IMR-90 (cell line): ENCODE data around the gene ISG20L2. TPM values are rescaled to one million over a fixed set of nuclear protein-coding genes. Genes with fewer than 3 reads are reported as not detected.
A peak's percentile ranks its signal among the peaks of the same experiment; 100 is the strongest.

Source experiments
- ATAC-seq: fragments of 200-7000 bp; cut with Tn5 transposase; 2 replicates; pipeline ENCODE4 v1.9.1; 2020; ENCODE audit warnings: low read depth, mild to moderate bottlenecking, moderate library complexity
- BruUV-seq: library from RNA; stranded (reverse); fragments of 400-500 nt; replicated peaks from 2 replicates; lab custom pipeline; 2021; lab: Mats Ljungman, UMichigan
- CTCF ChIA-PET: fragments of 300-600 bp; formaldehyde crosslinking; extraction: SDS; loops from one replicate; lab custom pipeline; 2021; ENCODE audit warnings: antibody characterized with exemption; lab: Yijun Ruan, JAX
- POLR2A ChIA-PET: fragments of 300-600 bp; sonication (Branson Sonifier 250); formaldehyde crosslinking; loops from one replicate; lab custom pipeline; 2022; ENCODE audit warnings: antibody characterized with exemption; ENCODE audit not compliant: unreplicated experiment; lab: Charles Lee
- DNase-seq: peaks from one replicate; pipeline ENCODE4 v3.0.0; 2013
- H2AFZ ChIP-seq: replicated peaks from 2 replicates; pipeline ENCODE3; 2013; ENCODE audit warnings: low read length, mild to moderate bottlenecking; ENCODE audit not compliant: poor library complexity
- H2AK5ac ChIP-seq: 2 replicates; pipeline ENCODE4 v1.6.1; 2013; ENCODE audit warnings: low read depth, low read length, inconsistent platforms
- H2AK9ac ChIP-seq: replicated peaks from 2 replicates; pipeline ENCODE3; 2013; ENCODE audit warnings: mild to moderate bottlenecking, low read depth, low read length, moderate library complexity; ENCODE audit not compliant: poor library complexity
- H2BK120ac ChIP-seq: 2 replicates; pipeline ENCODE4 v1.6.1; 2013; ENCODE audit warnings: low read depth, low read length, inconsistent platforms
- H2BK15ac ChIP-seq: 3 replicates; pipeline ENCODE4 v1.6.1; 2013; ENCODE audit warnings: low read depth, low read length, inconsistent platforms
- H2BK20ac ChIP-seq: 2 replicates; pipeline ENCODE4 v1.6.1; 2013; ENCODE audit warnings: low read depth, mild to moderate bottlenecking, inconsistent platforms, low read length, moderate library complexity
- H2BK5ac ChIP-seq: 2 replicates; pipeline ENCODE4 v1.6.1; 2013; ENCODE audit warnings: mild to moderate bottlenecking, low read depth, low read length, inconsistent platforms; ENCODE audit not compliant: poor library complexity, severe bottlenecking
- H3K14ac ChIP-seq: replicated peaks from 2 replicates; pipeline ENCODE4 v1.6.1; 2013; ENCODE audit warnings: low read depth, low read length, inconsistent platforms
- H3K18ac ChIP-seq: 2 replicates; pipeline ENCODE4 v1.6.1; 2013; ENCODE audit warnings: low read depth, low read length, control low read depth
- H3K23ac ChIP-seq: 2 replicates; pipeline ENCODE4 v1.6.1; 2013; ENCODE audit warnings: low read depth, low read length, inconsistent platforms
- H3K27ac ChIP-seq: 2 replicates; pipeline ENCODE4 v1.5.1; 2013; ENCODE audit warnings: mild to moderate bottlenecking, control low read depth, low read length; ENCODE audit not compliant: insufficient read depth
- H3K27me3 ChIP-seq: 2 replicates; pipeline ENCODE4 v1.6.1; 2013; ENCODE audit warnings: low read length; ENCODE audit not compliant: control insufficient read depth, insufficient read depth
- H3K36me3 ChIP-seq: 2 replicates; pipeline ENCODE4 v1.6.1; 2013; ENCODE audit warnings: low read length, mixed read lengths; ENCODE audit not compliant: control insufficient read depth, insufficient read depth
- H3K4ac ChIP-seq: 2 replicates; pipeline ENCODE4 v1.6.1; 2013; ENCODE audit warnings: low read depth, low read length, inconsistent platforms
- H3K4me1 ChIP-seq: 2 replicates; pipeline ENCODE4 v1.6.1; 2013; ENCODE audit warnings: low read length, mixed read lengths; ENCODE audit not compliant: control insufficient read depth, insufficient read depth
- H3K4me2 ChIP-seq: 2 replicates; pipeline ENCODE4 v1.6.1; 2013; ENCODE audit warnings: low read depth, mild to moderate bottlenecking, control low read depth, low read length, moderate library complexity
- H3K4me3 ChIP-seq: 2 replicates; pipeline ENCODE4 v1.5.1; 2013; ENCODE audit warnings: low read depth, mild to moderate bottlenecking, control low read depth, low read length, moderate library complexity; ENCODE audit not compliant: insufficient read depth
- H3K56ac ChIP-seq: 2 replicates; pipeline ENCODE4 v1.6.1; 2013; ENCODE audit warnings: low read length, inconsistent platforms; ENCODE audit not compliant: insufficient read depth; ENCODE audit errors: extremely low read depth
- H3K79me1 ChIP-seq, 2 experiments: 2 replicates each; pipeline ENCODE4 v1.6.1; 2013; ENCODE audit warnings: low read length in 2 of 2, inconsistent platforms in 1 of 2, low read depth in 1 of 2
- H3K9ac ChIP-seq: 2 replicates; pipeline ENCODE4 v1.6.1; 2013; ENCODE audit warnings: low read depth, low read length, control low read depth
- H3K9me1 ChIP-seq: 2 replicates; pipeline ENCODE4 v1.6.1; 2013; ENCODE audit warnings: low read length, inconsistent platforms; ENCODE audit not compliant: insufficient read depth
- H3K9me3 ChIP-seq: 2 replicates; pipeline ENCODE4 v1.6.1; 2013; ENCODE audit warnings: low read length; ENCODE audit not compliant: control insufficient read depth, insufficient read depth
- H4K20me1 ChIP-seq: 2 replicates; pipeline ENCODE4 v1.6.1; 2013; ENCODE audit warnings: low read length, inconsistent platforms; ENCODE audit not compliant: insufficient read depth
- H4K5ac ChIP-seq: 2 replicates; pipeline ENCODE4 v1.6.1; 2013; ENCODE audit warnings: mild to moderate bottlenecking, low read depth, low read length, control low read depth
- H4K8ac ChIP-seq, 2 experiments: 2 replicates each; pipeline ENCODE4 v1.6.1; 2013; ENCODE audit warnings: low read depth in 2 of 2, low read length in 2 of 2, control low read depth in 1 of 2, inconsistent platforms in 1 of 2
- H4K91ac ChIP-seq: 2 replicates; pipeline ENCODE4 v1.6.1; 2013; ENCODE audit warnings: low read depth, low read length, inconsistent platforms; ENCODE audit not compliant: insufficient read depth
- CHD1 ChIP-seq: IDR thresholded peaks from 2 replicates; pipeline ENCODE4 v1.6.1; 2012; ENCODE audit warnings: low read depth, low read length, improper control_type of control experiment
- RFX5 ChIP-seq: IDR thresholded peaks from 2 replicates; pipeline ENCODE4 v1.8.0; 2012; ENCODE audit warnings: low read depth, mild to moderate bottlenecking, low read length, moderate library complexity
- USF2 ChIP-seq: fragments of 150-350 bp; IDR thresholded peaks from 2 replicates; pipeline ENCODE4 v1.6.1; 2017; ENCODE audit warnings: mild to moderate bottlenecking, antibody characterized with exemption, low read length, low read depth
- WGBS, 2 experiments: methylation state at CpG; one replicate each; pipeline versions ENCODE4 v1.1.5 to v1.1.7; 2013; ENCODE audit warnings: missing lambda C conversion rate in 2 of 2; ENCODE audit not compliant: insufficient read length in 1 of 2; ENCODE audit errors: extremely low coverage in 2 of 2; 5-methylcytosine and 5-hydroxymethylcytosine counted together
- dilution Hi-C: fragments of 300-500 bp; cut with HindIII; formaldehyde crosslinking; loops from one replicate; pipeline ENCODE4 v1.14.3; 2018; ENCODE audit warnings: low sequenced_read_pairs; ENCODE audit not compliant: unreplicated experiment
- in situ Hi-C: fragments of 300-500 bp; cut with MboI; formaldehyde crosslinking; loops from 3 replicates; pipeline ENCODE4 v1.14.3; 2019; ENCODE audit warnings: low sequenced_read_pairs, inconsistent platforms, mixed read lengths
- intact Hi-C: fragments of 100-400 bp; cut with micrococcal nuclease; formaldehyde crosslinking; loops from 2 replicates; pipeline ENCODE4 v1.10.0; 2022
- polyA plus RNA-seq, 3 experiments: library from polyadenylated mRNA; depleted of rRNA; stranded (reverse); fragments of >200 nt; gene quantifications; 2 replicates each; pipeline ENCODE4 v1.2.3, GENCODE V29; 2012; ENCODE audit warnings: low replicate concordance in 1 of 3
- total RNA-seq: library from RNA; depleted of rRNA; stranded (reverse); fragments of >200 nt; gene quantifications from 2 replicates; pipeline ENCODE4 v1.2.3, GENCODE V29; 2012

Gene ISG20L2
- total and polyA plus RNA-seq, 2 of the 4 experiments (the other 2 are of a cell fraction): 17.0 to 27.3 TPM

GRCh38 chr1:156684227-156684782, 44.3 kb downstream of the ISG20L2 start:
- H3K4ac ChIP-seq: no peak overlapping the region
- H3K9me3 ChIP-seq: no peaks in the 10 kb centered on the region
- H3K27me3 ChIP-seq: peaks cover 25% of the 10 kb centered on the region
- 83% methylated on average over 2 of the region's 5 CpGs; no CpG with 5 or more reads in 1 of the 2 experiments for WGBS, 2 experiments
- dilution Hi-C loops: no loop called here
- H2AK9ac ChIP-seq: no peak overlapping the region
- CTCF ChIA-PET: interaction anchor here (0.6 to 1.2 kb wide), 3 partner anchors 19 to 206 kb away, joined by 3 to 4 read pairs (median 3); no protein-coding TSS in a partner anchor
- H3K36me3 ChIP-seq: no peaks in the 10 kb centered on the region
- no peak overlapping the region for H3K56ac ChIP-seq
- no peak for TF ChIP-seq USF2
- no peak for TF ChIP-seq CHD1
- TF ChIP-seq RFX5: no peak
- BruUV-seq: no TSS peak
- 0 out of 2 replicates have a peak, but pooled peaks cover 2% of the 10 kb centered on the region for H3K4me1 ChIP-seq
- in situ Hi-C loops: no loop called here
- intact Hi-C loops: no loop called here
- H3K4me2 ChIP-seq: no peak overlapping the region
- H2BK120ac ChIP-seq: no peak overlapping the region
- H3K23ac ChIP-seq: no peak overlapping the region
- no peak overlapping the region for H3K18ac ChIP-seq
- H2BK15ac ChIP-seq: no peak overlapping the region
- H2AFZ ChIP-seq: peak overlapping the region; percentile 1
- H2BK5ac ChIP-seq: no peak overlapping the region
- no peak overlapping the region for H3K4me3 ChIP-seq
- no peak overlapping the region for H3K27ac ChIP-seq
- H3K9ac ChIP-seq: no peak overlapping the region
- H4K91ac ChIP-seq: no peak overlapping the region
- no peaks in the 10 kb centered on the region for H3K9me1 ChIP-seq
- POLR2A ChIA-PET: no interaction called here
- no peak overlapping the region for H3K14ac ChIP-seq
- ATAC-seq (peak; percentile 38), DNase-seq (peak; percentile 76)
- no peaks in the 10 kb centered on the region for H4K20me1 ChIP-seq
- no peak overlapping the region for H2AK5ac ChIP-seq
- no peaks in the 10 kb centered on the region for H3K79me1 ChIP-seq
- H4K5ac ChIP-seq: no peak overlapping the region
- no peak overlapping the region for H4K8ac ChIP-seq
- H2BK20ac ChIP-seq: no peak overlapping the region
